Trophoblast cell (in vitro differentiated cells and primary cell): ENCODE results near the gene CLCN4.

Experiments used
- DNase-seq, 2 donors: peaks; one replicate each; pipeline ENCODE4 v3.0.0-alpha.2; 2016
- H2AFZ ChIP-seq: 2 replicates; pipeline ENCODE4 v1.6.1; 2013; ENCODE audit warnings: low read length, moderate library complexity, mild to moderate bottlenecking; ENCODE audit not compliant: insufficient read depth, poor library complexity
- H2AK5ac ChIP-seq: 2 replicates; pipeline ENCODE4 v1.6.1; 2013; ENCODE audit warnings: mild to moderate bottlenecking, low read length
- H2BK120ac ChIP-seq: 2 replicates; pipeline ENCODE4 v1.6.1; 2013; ENCODE audit warnings: low read length, mild to moderate bottlenecking, moderate library complexity; ENCODE audit not compliant: insufficient read depth, poor library complexity
- H2BK12ac ChIP-seq: 2 replicates; pipeline ENCODE4 v1.6.1; 2013; ENCODE audit warnings: mild to moderate bottlenecking, low read length, moderate library complexity
- H2BK5ac ChIP-seq: 2 replicates; pipeline ENCODE4 v1.6.1; 2013; ENCODE audit warnings: low read length, low read depth, moderate library complexity, mild to moderate bottlenecking; ENCODE audit not compliant: poor library complexity
- H3K14ac ChIP-seq: 2 replicates; pipeline ENCODE4 v1.6.1; 2013; ENCODE audit warnings: mild to moderate bottlenecking, low read length
- H3K18ac ChIP-seq: 2 replicates; pipeline ENCODE4 v1.6.1; 2013; ENCODE audit warnings: mild to moderate bottlenecking, low read length
- H3K23ac ChIP-seq: 2 replicates; pipeline ENCODE4 v1.6.1; 2013; ENCODE audit warnings: low read length
- H3K27ac ChIP-seq: 2 replicates; pipeline ENCODE4 v1.5.1; 2013; ENCODE audit warnings: low read depth, mild to moderate bottlenecking, inconsistent platforms, low read length, moderate library complexity
- H3K27me3 ChIP-seq: 2 replicates; pipeline ENCODE4 v1.6.1; 2013; ENCODE audit warnings: inconsistent platforms, mild to moderate bottlenecking, low read length, moderate library complexity; ENCODE audit not compliant: insufficient read depth
- H3K36me3 ChIP-seq, 2 experiments: 1 replicate in 1 of 2; 2 replicates in 1 of 2; pipeline ENCODE4 v1.6.1; 2013; ENCODE audit warnings: low read length in 2 of 2, mild to moderate bottlenecking in 2 of 2, moderate library complexity in 1 of 2; ENCODE audit not compliant: insufficient read depth in 2 of 2, control insufficient read depth in 1 of 2
- H3K4ac ChIP-seq: 2 replicates; pipeline ENCODE4 v1.6.1; 2013; ENCODE audit warnings: low read depth, mild to moderate bottlenecking, low read length, moderate library complexity
- H3K4me1 ChIP-seq, 2 experiments: 1 replicate in 1 of 2; 2 replicates in 1 of 2; pipeline ENCODE4 v1.6.1; 2013; ENCODE audit warnings: low read length in 2 of 2, mild to moderate bottlenecking in 2 of 2, moderate library complexity in 1 of 2; ENCODE audit not compliant: insufficient read depth in 2 of 2, control insufficient read depth in 1 of 2
- H3K4me2 ChIP-seq: 2 replicates; pipeline ENCODE4 v1.6.1; 2013; ENCODE audit warnings: inconsistent platforms, mild to moderate bottlenecking, low read length, moderate library complexity
- H3K4me3 ChIP-seq: 2 replicates; pipeline ENCODE4 v1.5.1; 2013; ENCODE audit warnings: mild to moderate bottlenecking, low read depth, low read length, inconsistent platforms
- H3K79me1 ChIP-seq: one replicate; pipeline ENCODE4 v1.6.1; 2013; ENCODE audit warnings: low read length
- H3K79me2 ChIP-seq: 2 replicates; pipeline ENCODE4 v1.6.1; 2013; ENCODE audit warnings: low read length, mild to moderate bottlenecking; ENCODE audit not compliant: control insufficient read depth, insufficient read depth, poor library complexity
- H3K9ac ChIP-seq: 2 replicates; pipeline ENCODE4 v1.6.1; 2013; ENCODE audit warnings: mild to moderate bottlenecking, low read length
- H3K9me3 ChIP-seq: 2 replicates; pipeline ENCODE4 v1.6.1; 2013; ENCODE audit warnings: low read depth, mild to moderate bottlenecking, control low read depth, inconsistent platforms, low read length; ENCODE audit not compliant: insufficient read depth
- H4K12ac ChIP-seq: 2 replicates; pipeline ENCODE4 v1.6.1; 2013; ENCODE audit warnings: low read depth, mild to moderate bottlenecking, low read length, moderate library complexity
- H4K8ac ChIP-seq: 2 replicates; pipeline ENCODE4 v1.6.1; 2013; ENCODE audit warnings: low read depth, mild to moderate bottlenecking, low read length, moderate library complexity
- H4K91ac ChIP-seq: one replicate; pipeline ENCODE4 v1.6.1; 2013; ENCODE audit warnings: low read depth, mild to moderate bottlenecking, low read length, moderate library complexity
- WGBS: extraction: QIAGEN DNeasy Blood & Tissue Kit; methylation state at CpG from one replicate; pipeline ENCODE4 v1.1.7; 2013; ENCODE audit warnings: missing lambda C conversion rate; ENCODE audit not compliant: insufficient read length, insufficient coverage; ENCODE audit errors: extremely low coverage; 5-methylcytosine and 5-hydroxymethylcytosine counted together

The CLCN4 gene

DNA sequence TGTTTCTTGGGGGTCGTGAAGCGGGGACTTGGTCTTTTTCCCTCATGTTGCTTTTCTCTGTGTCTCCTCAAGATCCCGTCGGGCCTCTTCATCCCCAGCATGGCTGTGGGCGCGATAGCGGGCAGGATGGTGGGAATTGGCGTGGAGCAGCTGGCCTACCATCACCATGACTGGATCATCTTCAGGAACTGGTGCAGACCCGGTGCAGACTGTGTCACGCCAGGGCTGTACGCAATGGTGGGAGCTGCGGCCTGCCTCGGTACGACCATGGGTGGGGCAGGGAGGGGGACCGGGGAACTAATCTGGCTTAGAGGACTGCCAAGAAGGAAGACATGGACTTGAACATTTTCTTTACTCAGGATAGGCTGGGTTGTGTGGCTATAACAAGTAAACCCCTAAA lies 55.6 kb downstream of the CLCN4 start:
- Histone ChIP-seq H3K36me3 (peaks cover 3 to 8% of the 10 kb centered on the region in 2 experiments), H3K14ac (no peak overlapping the region), H2BK5ac (no peak overlapping the region), H2AK5ac (no peak overlapping the region), H3K4me3 (no peak overlapping the region), H2BK12ac (no peak overlapping the region), H4K12ac (no peak overlapping the region), H3K27me3 (no peaks in the 10 kb centered on the region), H3K27ac (no peak overlapping the region), H3K9me3 (no peaks in the 10 kb centered on the region), H2AFZ (no peak overlapping the region), H3K4me1 (no peaks in the 10 kb centered on the region), H3K23ac (no peak overlapping the region), H3K9ac (no peak overlapping the region), H3K4ac (no peak overlapping the region), H3K79me1 (no peaks in the 10 kb centered on the region), H4K8ac (no peak overlapping the region), H4K91ac (no peak overlapping the region), H3K4me2 (no peak overlapping the region), H3K79me2 (no peaks in the 10 kb centered on the region), H3K18ac (no peak overlapping the region), H2BK120ac (no peak overlapping the region)
- no peak for DNase-seq
- WGBS: no CpG with 5 or more reads among the region's 15 CpGs

DNA sequence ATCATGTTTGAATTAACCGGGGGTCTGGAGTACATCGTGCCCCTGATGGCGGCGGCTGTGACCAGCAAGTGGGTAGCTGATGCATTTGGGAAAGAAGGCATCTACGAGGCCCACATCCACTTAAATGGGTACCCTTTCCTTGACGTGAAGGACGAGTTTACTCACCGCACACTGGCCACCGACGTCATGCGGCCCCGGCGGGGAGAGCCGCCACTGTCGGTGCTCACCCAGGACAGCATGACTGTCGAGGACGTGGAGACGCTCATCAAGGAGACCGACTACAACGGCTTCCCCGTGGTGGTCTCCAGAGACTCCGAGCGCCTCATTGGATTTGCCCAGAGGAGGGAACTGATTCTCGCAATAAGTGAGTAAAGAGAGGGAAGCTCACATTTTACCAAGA lies 56.9 kb downstream of the CLCN4 start:
- Histone ChIP-seq H2BK12ac (no peak overlapping the region), H3K27me3 (no peaks in the 10 kb centered on the region), H4K8ac (no peak overlapping the region), H3K14ac (no peak overlapping the region), H3K4me1 (no peaks in the 10 kb centered on the region), H3K79me2 (no peaks in the 10 kb centered on the region), H3K18ac (no peak overlapping the region), H3K4me2 (no peak overlapping the region), H2BK120ac (no peak overlapping the region), H3K36me3 (peaks cover 3 to 8% of the 10 kb centered on the region in 2 experiments), H3K9me3 (no peaks in the 10 kb centered on the region), H3K27ac (no peak overlapping the region), H3K79me1 (no peaks in the 10 kb centered on the region), H2BK5ac (no peak overlapping the region), H3K23ac (no peak overlapping the region), H2AFZ (no peak overlapping the region), H4K12ac (no peak overlapping the region), H3K4me3 (no peak overlapping the region), H4K91ac (no peak overlapping the region), H3K4ac (no peak overlapping the region), H2AK5ac (no peak overlapping the region), H3K9ac (no peak overlapping the region)
- DNase-seq: no peak
- WGBS: no CpG with 5 or more reads among the region's 24 CpGs

DNA sequence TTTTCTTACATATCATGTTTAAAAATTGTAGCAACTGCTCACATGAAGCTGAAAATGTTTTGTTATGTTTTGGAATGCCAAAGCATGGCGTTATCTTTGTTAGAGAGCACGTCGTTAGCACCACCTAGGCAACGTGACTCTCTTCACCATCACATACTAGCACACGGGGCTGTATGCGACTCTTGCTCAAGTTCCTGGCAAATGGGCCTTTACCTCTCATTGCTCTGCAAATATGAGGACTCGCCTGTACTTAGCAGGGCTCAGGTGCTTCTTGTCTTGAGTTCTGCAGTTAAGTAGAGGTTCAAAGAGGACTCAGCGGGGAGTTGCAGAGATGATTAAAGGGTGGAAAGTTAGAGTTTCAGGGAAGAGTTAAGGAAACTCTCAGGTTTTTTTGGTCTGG lies 59.4 kb downstream of the CLCN4 start:
- no CpG with 5 or more reads among the region's 8 CpGs for WGBS
- no peaks in the 10 kb centered on the region for H3K9me3 ChIP-seq
- no peak overlapping the region for H2BK120ac ChIP-seq
- H4K8ac ChIP-seq: no peak overlapping the region
- peaks cover 5 to 7% of the 10 kb centered on the region in 2 experiments for H3K36me3 ChIP-seq
- H3K23ac ChIP-seq: no peak overlapping the region
- H2BK12ac ChIP-seq: no peak overlapping the region
- H2AK5ac ChIP-seq: no peak overlapping the region
- no peak overlapping the region for H4K12ac ChIP-seq
- no peak overlapping the region for H3K14ac ChIP-seq
- H3K9ac ChIP-seq: no peak overlapping the region
- H3K79me2 ChIP-seq: no peaks in the 10 kb centered on the region
- H3K4ac ChIP-seq: no peak overlapping the region
- no peaks in the 10 kb centered on the region for H3K4me1 ChIP-seq
- H3K18ac ChIP-seq: no peak overlapping the region
- no peaks in the 10 kb centered on the region for H3K27me3 ChIP-seq
- H2BK5ac ChIP-seq: no peak overlapping the region
- no peak overlapping the region for H4K91ac ChIP-seq
- H2AFZ ChIP-seq: no peak overlapping the region
- no peak overlapping the region for H3K27ac ChIP-seq
- H3K4me3 ChIP-seq: no peak overlapping the region
- no peaks in the 10 kb centered on the region for H3K79me1 ChIP-seq
- DNase-seq: peak in 1 of 2 donors; percentile 45
- no peak overlapping the region for H3K4me2 ChIP-seq

DNA sequence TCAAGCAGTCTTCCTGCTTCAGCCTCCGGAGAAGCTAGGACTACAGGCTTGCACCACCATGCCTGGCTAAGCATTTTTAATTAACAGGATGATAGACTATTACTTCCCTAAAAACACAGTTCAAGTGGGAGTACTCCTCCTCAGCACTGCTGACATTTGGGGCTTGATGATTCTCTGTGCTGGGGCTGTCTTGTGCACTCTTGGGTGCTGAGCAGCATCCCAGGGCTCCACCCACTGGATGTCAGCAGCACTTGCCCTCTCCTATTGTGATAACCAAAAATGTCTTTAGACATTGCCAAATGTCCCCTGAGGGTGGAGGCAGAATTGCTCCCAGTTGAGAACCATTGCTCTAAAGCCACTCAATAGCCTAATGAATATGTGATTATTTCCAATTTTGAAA lies 60.4 kb downstream of the CLCN4 start:
- no peak for DNase-seq
- no peak overlapping the region for H4K8ac ChIP-seq
- H2BK120ac ChIP-seq: no peak overlapping the region
- no peak overlapping the region for H3K9ac ChIP-seq
- no peak overlapping the region for H2AFZ ChIP-seq
- no CpG with 5 or more reads among the region's 1 CpG for WGBS
- H3K4me2 ChIP-seq: no peak overlapping the region
- H3K4me1 ChIP-seq: no peaks in the 10 kb centered on the region
- no peak overlapping the region for H2BK12ac ChIP-seq
- H4K91ac ChIP-seq: no peak overlapping the region
- no peak overlapping the region for H3K14ac ChIP-seq
- H3K27ac ChIP-seq: no peak overlapping the region
- H3K4me3 ChIP-seq: no peak overlapping the region
- H3K79me1 ChIP-seq: no peaks in the 10 kb centered on the region
- H2AK5ac ChIP-seq: no peak overlapping the region
- no peak overlapping the region for H3K23ac ChIP-seq
- H4K12ac ChIP-seq: no peak overlapping the region
- no peaks in the 10 kb centered on the region for H3K9me3 ChIP-seq
- H3K79me2 ChIP-seq: no peaks in the 10 kb centered on the region
- no peak overlapping the region for H3K18ac ChIP-seq
- peaks cover 5 to 7% of the 10 kb centered on the region in 2 experiments for H3K36me3 ChIP-seq
- no peak overlapping the region for H3K4ac ChIP-seq
- H3K27me3 ChIP-seq: no peaks in the 10 kb centered on the region
- no peak overlapping the region for H2BK5ac ChIP-seq
